MCF 10A (cell line): ENCODE results near the gene GRAPL. TPM values are rescaled to one million over a fixed set of nuclear protein-coding genes. Genes with fewer than 3 reads are reported as not detected.
"Not testable (repeated sequence)": the region's sequence is repeated elsewhere in the genome, so short reads cannot be mapped to it uniquely, and the experiment has no call there.

Source experiments
- BruUV-seq: library from RNA; stranded (reverse); fragments of 400-500 nt; replicated peaks from 2 replicates; lab custom pipeline; 2021; lab: Mats Ljungman, UMichigan
- CTCF ChIA-PET: fragments of 300-600 bp; sonication (Branson Sonifier 250); formaldehyde crosslinking; extraction: SDS; loops from one replicate; lab custom pipeline; 2021; ENCODE audit warnings: antibody characterized with exemption, inconsistent platforms; lab: Yijun Ruan, JAX
- POLR2A ChIA-PET: fragments of 300-600, 350-650 bp; sonication (Branson Sonifier 250); formaldehyde crosslinking; extraction: SDS; loops from one replicate; lab custom pipeline; 2020; ENCODE audit warnings: antibody characterized with exemption, inconsistent platforms; lab: Yijun Ruan, JAX
- DNase-seq: peaks from one replicate; pipeline ENCODE4 v3.0.0-alpha.2; 2018; ENCODE audit not compliant: unreplicated experiment
- H3K27ac Mint-ChIP-seq: one replicate; pipeline ENCODE4 v1.8.0; 2022; ENCODE audit warnings: mild to moderate bottlenecking, low read depth, mixed read lengths; ENCODE audit not compliant: unreplicated experiment
- H3K27me3 Mint-ChIP-seq: one replicate; pipeline ENCODE4 v1.8.0; 2022; ENCODE audit warnings: mixed read lengths; ENCODE audit not compliant: insufficient read depth, unreplicated experiment
- H3K36me3 Mint-ChIP-seq: one replicate; pipeline ENCODE4 v1.8.0; 2022; ENCODE audit warnings: mild to moderate bottlenecking, moderate library complexity, mixed read lengths; ENCODE audit not compliant: insufficient read depth, unreplicated experiment
- H3K4me1 Mint-ChIP-seq: one replicate; pipeline ENCODE4 v1.8.0; 2022; ENCODE audit warnings: mixed read lengths; ENCODE audit not compliant: insufficient read depth, unreplicated experiment
- H3K4me3 Mint-ChIP-seq: one replicate; pipeline ENCODE4 v1.8.0; 2022; ENCODE audit warnings: mild to moderate bottlenecking, moderate library complexity, mixed read lengths; ENCODE audit not compliant: unreplicated experiment
- H3K9me3 Mint-ChIP-seq: one replicate; pipeline ENCODE4 v1.8.0; 2022; ENCODE audit warnings: mixed read lengths; ENCODE audit not compliant: unreplicated experiment
- intact Hi-C: fragments of 100-400 bp; cut with micrococcal nuclease; formaldehyde crosslinking; loops from 2 replicates; pipeline ENCODE4 v1.14.1; 2022
- total RNA-seq: library from RNA; stranded (reverse); gene quantifications from 2 replicates; pipeline ENCODE4 v1.2.3, GENCODE V29; 2022

GRAPL gene
- total RNA-seq, 1 experiment from 2014 or later, result not detected

DNA sequence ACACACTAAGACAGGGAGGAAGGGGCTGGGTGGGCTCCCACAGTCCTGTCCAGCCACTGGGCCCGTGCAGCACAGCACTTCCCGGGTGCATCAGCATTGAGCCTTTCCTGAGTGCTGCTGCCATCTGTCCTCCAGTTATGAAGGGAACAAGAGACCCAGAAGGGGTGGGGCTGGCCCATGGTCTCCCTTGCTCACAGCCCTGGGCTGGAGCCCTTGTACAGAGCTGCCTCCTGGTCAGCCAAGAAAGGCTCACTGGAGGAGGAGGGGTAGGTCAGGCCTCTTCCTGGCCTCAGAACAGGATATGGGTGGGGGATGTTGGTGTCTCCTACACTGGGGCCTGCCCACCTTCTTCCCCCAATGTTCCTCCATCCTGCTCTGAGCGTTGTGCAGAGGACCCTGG, 76.0 kb downstream of the GRAPL start:
- H3K36me3 Mint-ChIP-seq, POLR2A ChIA-PET, H3K9me3 Mint-ChIP-seq, H3K27me3 Mint-ChIP-seq, H3K4me3 Mint-ChIP-seq, H3K4me1 Mint-ChIP-seq, H3K27ac Mint-ChIP-seq, DNase-seq, CTCF ChIA-PET, intact Hi-C loops, BruUV-seq: not testable (repeated sequence)

Other genes starting within 250 kb of the GRAPL start
- 0.15 and 0.16 TPM in 2 replicates for gene SLC5A10, start 175.4 kb upstream of the GRAPL start, total RNA-seq
- 47.7 and 50.1 TPM in 2 replicates for gene FAM83G, start 122.8 kb upstream of the GRAPL start, total RNA-seq
- gene GRAP, start 80.6 kb upstream of the GRAPL start, total RNA-seq, result not detected in 2 replicates
- gene EPN2, start 109.8 kb downstream of the GRAPL start, total RNA-seq, result 35.1 and 36.8 TPM in 2 replicates
- 30.4 and 33.0 TPM in 2 replicates for gene B9D1, start 235.1 kb downstream of the GRAPL start, total RNA-seq